DND-41 (cell line): ENCODE measurements around the gene COG7.
A peak's percentile ranks its signal among the peaks of the same experiment; 100 is the strongest.

Experiments used
- ATAC-seq: fragments of 200-7000 bp; cut with Tn5 transposase; 3 replicates; pipeline ENCODE4 v1.9.1; 2021; ENCODE audit warnings: low read depth; ENCODE audit not compliant: insufficient read depth
- DNase-seq: peaks from one replicate; pipeline ENCODE4 v3.0.0-alpha.2; 2020
- H2AFZ ChIP-seq: 2 replicates; pipeline ENCODE4 v1.6.0; 2012; ENCODE audit warnings: low read depth, low read length
- H3K27ac ChIP-seq: 2 replicates; pipeline ENCODE4 v1.5.1; 2012; ENCODE audit warnings: low read length, inconsistent platforms
- H3K27me3 ChIP-seq: fragments of 200-600 bp; sonication (generic); 2 replicates; pipeline ENCODE4 v1.6.0; 2012; ENCODE audit warnings: low read length, mild to moderate bottlenecking, inconsistent platforms; ENCODE audit not compliant: insufficient read depth, poor library complexity
- H3K36me3 ChIP-seq: 2 replicates; pipeline ENCODE4 v1.5.1; 2012; ENCODE audit warnings: low read length, inconsistent platforms; ENCODE audit not compliant: insufficient read depth
- H3K4me1 ChIP-seq: 2 replicates; pipeline ENCODE4 v1.5.1; 2012; ENCODE audit warnings: mild to moderate bottlenecking, low read length; ENCODE audit not compliant: insufficient read depth
- H3K4me2 ChIP-seq: 2 replicates; pipeline ENCODE4 v1.6.0; 2012; ENCODE audit warnings: mild to moderate bottlenecking, moderate library complexity, low read length, inconsistent platforms; ENCODE audit not compliant: insufficient read depth
- H3K4me3 ChIP-seq, 2 experiments: fragments of 200-600 bp in 1 of 2; shearing (Covaris generic) in 1 of 2; 2 replicates each; pipeline ENCODE4 v1.5.1; 2012 to 2016; ENCODE audit warnings: inconsistent platforms in 2 of 2, low read length in 2 of 2, mild to moderate bottlenecking in 2 of 2, low read depth in 1 of 2, moderate library complexity in 1 of 2
- H3K79me2 ChIP-seq: 2 replicates; pipeline ENCODE4 v1.6.0; 2012; ENCODE audit warnings: low read length, inconsistent platforms; ENCODE audit not compliant: insufficient read depth
- H3K9ac ChIP-seq: 2 replicates; pipeline ENCODE4 v1.6.0; 2012; ENCODE audit warnings: low read depth, mild to moderate bottlenecking, inconsistent platforms, low read length, moderate library complexity
- H3K9me3 ChIP-seq: 2 replicates; pipeline ENCODE4 v1.5.1; 2012; ENCODE audit warnings: low read length, moderate library complexity, mild to moderate bottlenecking, inconsistent platforms; ENCODE audit not compliant: insufficient read depth, severe bottlenecking
- H4K20me1 ChIP-seq: 2 replicates; pipeline ENCODE4 v1.6.0; 2012; ENCODE audit warnings: low read length; ENCODE audit not compliant: insufficient read depth
- EZH2 ChIP-seq: IDR thresholded peaks from 3 replicates; pipeline ENCODE4 v1.6.1; 2012; ENCODE audit warnings: borderline replicate concordance, low read depth, mild to moderate bottlenecking, moderate library complexity, low read length, inconsistent platforms; ENCODE audit not compliant: severe bottlenecking
- TF ChIP-seq, protein P1 (sequence below): IDR thresholded peaks from 2 replicates; pipeline ENCODE4 v1.5.1; 2012; ENCODE audit warnings: borderline replicate concordance, low read length, moderate library complexity, mild to moderate bottlenecking; ENCODE audit not compliant: poor library complexity, severe bottlenecking; ENCODE audit errors: extremely low read depth

The COG7 gene

GRCh38 chr16:23434380-23434779 is 18.6 kb downstream of the COG7 start:
- Histone ChIP-seq H3K9me3 (no peaks in the 10 kb centered on the region), H3K4me2 (no peak overlapping the region), H3K79me2 (no peaks in the 10 kb centered on the region), H2AFZ (no peak overlapping the region), H3K4me1 (no peaks in the 10 kb centered on the region), H3K27ac (no peak overlapping the region), H4K20me1 (no peaks in the 10 kb centered on the region), H3K27me3 (no peaks in the 10 kb centered on the region), H3K36me3 (peaks cover 62% of the 10 kb centered on the region), H3K4me3 (no peak overlapping the region), H3K9ac (no peak overlapping the region)
- no peak for ATAC-seq
- DNase-seq: peak; percentile 24
- TF ChIP-seq EZH2: no peak
- TF ChIP-seq, protein P1, sequence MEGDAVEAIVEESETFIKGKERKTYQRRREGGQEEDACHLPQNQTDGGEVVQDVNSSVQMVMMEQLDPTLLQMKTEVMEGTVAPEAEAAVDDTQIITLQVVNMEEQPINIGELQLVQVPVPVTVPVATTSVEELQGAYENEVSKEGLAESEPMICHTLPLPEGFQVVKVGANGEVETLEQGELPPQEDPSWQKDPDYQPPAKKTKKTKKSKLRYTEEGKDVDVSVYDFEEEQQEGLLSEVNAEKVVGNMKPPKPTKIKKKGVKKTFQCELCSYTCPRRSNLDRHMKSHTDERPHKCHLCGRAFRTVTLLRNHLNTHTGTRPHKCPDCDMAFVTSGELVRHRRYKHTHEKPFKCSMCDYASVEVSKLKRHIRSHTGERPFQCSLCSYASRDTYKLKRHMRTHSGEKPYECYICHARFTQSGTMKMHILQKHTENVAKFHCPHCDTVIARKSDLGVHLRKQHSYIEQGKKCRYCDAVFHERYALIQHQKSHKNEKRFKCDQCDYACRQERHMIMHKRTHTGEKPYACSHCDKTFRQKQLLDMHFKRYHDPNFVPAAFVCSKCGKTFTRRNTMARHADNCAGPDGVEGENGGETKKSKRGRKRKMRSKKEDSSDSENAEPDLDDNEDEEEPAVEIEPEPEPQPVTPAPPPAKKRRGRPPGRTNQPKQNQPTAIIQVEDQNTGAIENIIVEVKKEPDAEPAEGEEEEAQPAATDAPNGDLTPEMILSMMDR: peak; percentile 93

- no peak overlapping the region for H3K9ac ChIP-seq
- DNase-seq (no peak), ATAC-seq (no peak)
- H2AFZ ChIP-seq: no peak overlapping the region
- no peaks in the 10 kb centered on the region for H3K79me2 ChIP-seq
- no peaks in the 10 kb centered on the region for H3K27me3 ChIP-seq
- no peak overlapping the region for H3K4me2 ChIP-seq
- H3K4me1 ChIP-seq: no peaks in the 10 kb centered on the region
- H3K4me3 ChIP-seq: no peak overlapping the region
- TF ChIP-seq, protein P1: no peak
- no peak for TF ChIP-seq EZH2
- H3K36me3 ChIP-seq: peaks cover 62% of the 10 kb centered on the region
- H3K9me3 ChIP-seq: no peaks in the 10 kb centered on the region
- H3K27ac ChIP-seq: no peak overlapping the region
- no peaks in the 10 kb centered on the region for H4K20me1 ChIP-seq
Measured at GRCh38 chr16:23433261-23433920, 19.6 kb downstream of the COG7 start.

DNA sequence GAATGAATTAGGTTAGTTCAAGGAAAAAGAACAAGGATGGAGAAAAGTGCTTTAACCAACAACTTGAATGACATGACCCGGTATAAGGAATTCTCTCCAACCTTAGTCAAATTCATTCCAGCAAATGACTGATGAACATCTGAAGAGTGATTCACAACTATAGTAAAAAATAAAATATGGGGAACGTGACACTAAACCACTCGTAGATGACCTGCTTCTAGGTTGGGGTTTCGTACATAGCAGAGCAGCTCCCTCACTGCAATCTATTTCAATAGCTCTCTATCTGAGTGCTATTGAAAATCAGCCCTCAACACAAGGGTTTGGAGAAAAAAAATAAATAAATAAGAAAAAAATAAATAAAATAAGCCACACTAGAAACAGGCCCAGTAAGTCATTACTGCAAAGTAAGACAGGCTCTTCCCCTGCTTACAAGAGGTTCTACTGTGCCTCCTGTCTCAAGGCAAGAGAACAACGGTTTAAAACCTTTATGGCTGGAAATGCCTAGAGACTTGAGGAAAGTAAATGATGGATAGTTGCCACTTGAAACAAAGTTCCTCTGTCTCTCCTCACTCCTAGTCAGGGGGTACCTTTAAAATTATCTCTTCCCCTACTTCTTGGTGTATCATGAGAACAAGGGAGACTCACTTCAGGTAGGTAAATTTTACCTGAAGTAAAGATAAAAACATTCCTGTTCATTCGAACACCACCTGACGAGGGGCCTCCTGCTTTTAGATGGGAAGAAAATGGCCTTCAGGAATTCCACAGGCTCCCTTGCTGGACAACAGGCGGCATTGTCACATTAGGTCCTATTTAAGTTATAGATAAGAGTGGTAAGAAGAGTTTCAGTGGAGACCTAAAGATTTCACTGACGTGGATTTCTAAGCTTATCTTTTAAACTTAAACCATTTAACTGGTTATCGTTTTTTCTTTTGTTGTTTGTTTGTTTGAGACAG is 20.5 kb downstream of the COG7 start:
- no peak overlapping the region for H2AFZ ChIP-seq
- no peaks in the 10 kb centered on the region for H3K79me2 ChIP-seq
- H3K4me3 ChIP-seq: no peak overlapping the region
- H3K36me3 ChIP-seq: peaks cover 60% of the 10 kb centered on the region
- no peaks in the 10 kb centered on the region for H3K4me1 ChIP-seq
- no peak overlapping the region for H3K9ac ChIP-seq
- no peaks in the 10 kb centered on the region for H4K20me1 ChIP-seq
- TF ChIP-seq, protein P1: no peak
- TF ChIP-seq EZH2: no peak
- H3K9me3 ChIP-seq: no peaks in the 10 kb centered on the region
- H3K27me3 ChIP-seq: no peaks in the 10 kb centered on the region
- DNase-seq (no peak), ATAC-seq (no peak)
- H3K4me2 ChIP-seq: no peak overlapping the region
- no peak overlapping the region for H3K27ac ChIP-seq
